ENCODE measurements around the gene SPTLC3.

Gene SPTLC3

GRCh38 chr20:13034936-13035335, 26.2 kb downstream of the SPTLC3 start:
- DNase-seq, result no peak

GRCh38 chr20:13035399-13036152, 26.8 kb downstream of the SPTLC3 start:
- no peak for DNase-seq

GRCh38 chr20:13037727-13038126, 29.0 kb downstream of the SPTLC3 start:
- no peak for DNase-seq

GRCh38 chr20:13041574-13042457, 33.0 kb downstream of the SPTLC3 start:
- DNase-seq, result no peak

GRCh38 chr20:13042458-13042794, 33.7 kb downstream of the SPTLC3 start:
- DNase-seq, result no peak

GRCh38 chr20:13046409-13046808, 37.6 kb downstream of the SPTLC3 start:
- no peak for DNase-seq

GRCh38 chr20:13054011-13054410, 45.2 kb downstream of the SPTLC3 start:
- no peak for DNase-seq

- no peak for DNase-seq
These were observed 50.1 kb downstream of the SPTLC3 start for GRCh38 chr20:13058666-13059389.

- DNase-seq, result no peak
These were observed 50.8 kb downstream of the SPTLC3 start for GRCh38 chr20:13059398-13060136.

GRCh38 chr20:13060327-13060726, 51.6 kb downstream of the SPTLC3 start:
- no peak for DNase-seq

GRCh38 chr20:13061381-13061780, 52.6 kb downstream of the SPTLC3 start:
- no peak for DNase-seq

- DNase-seq, result no peak
These were observed 54.0 kb downstream of the SPTLC3 start for GRCh38 chr20:13062789-13063188.

- no peak for DNase-seq
These were observed 59.6 kb downstream of the SPTLC3 start for GRCh38 chr20:13068336-13068735.

- DNase-seq, result no peak
These were observed 73.1 kb downstream of the SPTLC3 start for GRCh38 chr20:13081877-13082276.

- DNase-seq, result no peak
These were observed 73.6 kb downstream of the SPTLC3 start for GRCh38 chr20:13082378-13082777.

- DNase-seq, result no peak
These were observed 76.5 kb downstream of the SPTLC3 start for GRCh38 chr20:13085275-13085674.

- DNase-seq, result no peak
These were observed 81.2 kb downstream of the SPTLC3 start for GRCh38 chr20:13089950-13090469.

- no peak for DNase-seq
These were observed 83.3 kb downstream of the SPTLC3 start for GRCh38 chr20:13092111-13092510.

- no peak for DNase-seq
These were observed 86.2 kb downstream of the SPTLC3 start for GRCh38 chr20:13094976-13095375.

GRCh38 chr20:13098720-13099355, 90.1 kb downstream of the SPTLC3 start:
- no peak for DNase-seq

- no peak for DNase-seq
These were observed 90.9 kb downstream of the SPTLC3 start for GRCh38 chr20:13099676-13100075.

GRCh38 chr20:13101276-13101675, 92.5 kb downstream of the SPTLC3 start:
- DNase-seq, result no peak

Data from SW 1271 (cell line).